Neural progenitor cell (in vitro differentiated cells): ENCODE measurements around the gene TMEFF2. TPM values are rescaled to one million over a fixed set of nuclear protein-coding genes. Genes with fewer than 3 reads are reported as not detected.

Source experiments
- DNase-seq: peaks from one replicate; pipeline ENCODE4 v3.0.0-alpha.2; 2016; ENCODE audit warnings: low spot score
- H2AFZ ChIP-seq: fragments of 200-600 bp; sonication (generic); replicated peaks from 2 replicates; pipeline ENCODE4 v1.6.1; 2016; ENCODE audit warnings: antibody characterized with exemption
- H3F3A ChIP-seq: fragments of 200-600 bp; sonication (generic); 2 replicates; pipeline ENCODE4 v1.6.1; 2016; ENCODE audit warnings: antibody characterized with exemption, low read depth
- H3K27ac ChIP-seq: fragments of 200-600 bp; sonication (generic); 2 replicates; pipeline ENCODE4 v1.5.1; 2016; ENCODE audit warnings: mild to moderate bottlenecking
- H3K27me3 ChIP-seq: fragments of 200-600 bp; sonication (generic); 2 replicates; pipeline ENCODE4 v1.6.1; 2016; ENCODE audit warnings: mild to moderate bottlenecking, moderate library complexity
- H3K36me3 ChIP-seq: fragments of 200-600 bp; sonication (generic); 2 replicates; pipeline ENCODE4 v1.5.1; 2016
- H3K4me1 ChIP-seq: fragments of 200-600 bp; sonication (generic); 2 replicates; pipeline ENCODE4 v1.6.1; 2016; ENCODE audit warnings: mixed run types
- H3K4me2 ChIP-seq: fragments of 200-600 bp; sonication (generic); 2 replicates; pipeline ENCODE4 v1.6.1; 2016
- H3K4me3 ChIP-seq: fragments of 200-600 bp; sonication (generic); 2 replicates; pipeline ENCODE4 v1.5.1; 2016
- H3K79me2 ChIP-seq: fragments of 200-600 bp; sonication (generic); 2 replicates; pipeline ENCODE4 v1.6.1; 2016; ENCODE audit warnings: low read depth
- H3K9ac ChIP-seq: fragments of 200-600 bp; sonication (generic); 2 replicates; pipeline ENCODE4 v1.6.1; 2016
- H3K9me3 ChIP-seq: fragments of 200-600 bp; sonication (generic); 2 replicates; pipeline ENCODE4 v1.5.1; 2016; ENCODE audit warnings: low read depth
- H4K20me1 ChIP-seq: fragments of 200-600 bp; sonication (generic); 2 replicates; pipeline ENCODE4 v1.6.1; 2016; ENCODE audit warnings: low read depth
- H3K27ac Mint-ChIP-seq: 3 replicates; pipeline ENCODE4 v1.8.0; 2021; ENCODE audit warnings: mixed read lengths
- H3K27me3 Mint-ChIP-seq: 2 replicates; pipeline ENCODE4 v1.8.0; 2022; ENCODE audit warnings: low read depth, mild to moderate bottlenecking, inconsistent platforms, moderate library complexity, mixed read lengths; ENCODE audit not compliant: insufficient read depth
- H3K36me3 Mint-ChIP-seq: 3 replicates; pipeline ENCODE4 v1.8.0; 2021; ENCODE audit warnings: mixed read lengths
- H3K4me1 Mint-ChIP-seq: 3 replicates; pipeline ENCODE4 v1.8.0; 2021; ENCODE audit warnings: mixed read lengths
- H3K4me3 Mint-ChIP-seq: 3 replicates; pipeline ENCODE4 v1.8.0; 2021; ENCODE audit warnings: mild to moderate bottlenecking, moderate library complexity, mixed read lengths
- H3K9me3 Mint-ChIP-seq: 3 replicates; pipeline ENCODE4 v1.8.0; 2020; ENCODE audit warnings: mixed read lengths
- CTCF ChIP-seq: fragments of 200-600 bp; sonication (generic); IDR thresholded peaks from 2 replicates; pipeline ENCODE4 v1.5.1; 2017; ENCODE audit warnings: antibody characterized with exemption, mild to moderate bottlenecking
- EZH2 ChIP-seq: fragments of 200-600 bp; sonication (generic); IDR thresholded peaks from 2 replicates; pipeline ENCODE4 v1.6.1; 2017; ENCODE audit warnings: antibody characterized with exemption, mild to moderate bottlenecking, moderate library complexity
- EZH2phosphoT487 ChIP-seq: fragments of 200-600 bp; sonication (generic); IDR thresholded peaks from 2 replicates; pipeline ENCODE4 v1.6.1; 2017; ENCODE audit warnings: antibody characterized with exemption
- total RNA-seq: library from RNA; depleted of rRNA; stranded (reverse); fragments of >200 nt; gene quantifications from 2 replicates; pipeline ENCODE4 v1.2.3, GENCODE V29; 2015; ENCODE audit warnings: low replicate concordance

Gene TMEFF2
- total RNA-seq, 1 donor from 2014 or later: 1.7 TPM

DNA sequence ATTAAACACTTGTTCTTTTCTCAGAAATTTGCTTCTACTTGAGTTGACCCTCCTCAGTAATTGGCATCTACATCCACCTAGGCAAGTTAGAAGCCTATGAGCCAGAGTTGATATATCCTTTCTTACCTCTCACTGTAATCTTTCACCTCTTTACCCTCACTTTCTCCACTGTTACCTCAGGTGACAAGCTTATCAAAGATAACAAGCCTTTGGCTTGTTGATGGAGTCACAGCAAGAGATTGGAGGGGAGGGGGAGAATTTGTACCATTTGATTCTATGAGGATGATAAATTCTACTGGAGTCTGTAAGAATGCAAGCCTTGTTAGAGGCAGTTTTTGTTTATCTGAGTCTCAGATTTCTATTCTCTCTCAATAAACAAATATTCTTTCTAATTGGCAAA is 176.9 kb downstream of the TMEFF2 start:
- no peak for DNase-seq
- no peak for TF ChIP-seq EZH2phosphoT487
- TF ChIP-seq CTCF: no peak
- no peak for TF ChIP-seq EZH2
- Mint-ChIP-seq H3K27me3 (no peaks in the 10 kb centered on the region), H3K4me1 (no peaks in the 10 kb centered on the region), H3K27ac (no peak overlapping the region), H3K36me3 (no peaks in the 10 kb centered on the region), H3K9me3 (no peaks in the 10 kb centered on the region), H3K4me3 (no peak overlapping the region)
- no peak overlapping the region for H3K9ac ChIP-seq
- no peaks in the 10 kb centered on the region for H3K36me3 ChIP-seq
- no peaks in the 10 kb centered on the region for H4K20me1 ChIP-seq
- peaks cover 3% of the 10 kb centered on the region for H3K4me1 ChIP-seq
- H3K4me3 ChIP-seq: no peak overlapping the region
- no peak overlapping the region for H2AFZ ChIP-seq
- no peaks in the 10 kb centered on the region for H3K79me2 ChIP-seq
- H3K9me3 ChIP-seq: no peaks in the 10 kb centered on the region
- H3K27ac ChIP-seq: no peak overlapping the region
- no peaks in the 10 kb centered on the region for H3K27me3 ChIP-seq
- no peak overlapping the region for H3K4me2 ChIP-seq
- no peaks in the 10 kb centered on the region for H3F3A ChIP-seq

DNA sequence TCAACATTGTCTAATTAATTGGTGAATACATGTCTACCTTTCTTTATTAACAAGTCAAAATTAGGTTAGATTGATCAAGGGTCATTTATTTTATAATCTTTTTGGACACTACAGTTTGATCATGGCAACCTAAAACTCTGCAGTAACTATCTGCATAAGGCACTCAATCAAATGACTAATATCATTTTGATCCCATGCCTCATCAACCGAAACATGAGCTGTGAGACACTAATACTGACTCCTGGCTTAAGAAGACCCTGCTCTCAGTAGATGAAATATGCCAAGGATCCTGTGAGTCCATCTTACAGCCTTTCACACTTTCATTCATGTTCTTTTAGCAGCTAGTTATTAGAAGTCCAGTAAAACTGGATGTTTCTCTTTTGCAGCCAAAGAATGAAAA is 178.5 kb downstream of the TMEFF2 start:
- Histone ChIP-seq H3K4me2 (no peak overlapping the region), H3K79me2 (no peaks in the 10 kb centered on the region), H3K27me3 (no peaks in the 10 kb centered on the region), H3K36me3 (no peaks in the 10 kb centered on the region), H3K9me3 (no peaks in the 10 kb centered on the region), H3K9ac (no peak overlapping the region), H3K27ac (no peak overlapping the region), H3K4me1 (peaks cover 4% of the 10 kb centered on the region), H2AFZ (no peak overlapping the region), H3F3A (no peaks in the 10 kb centered on the region), H4K20me1 (no peaks in the 10 kb centered on the region), H3K4me3 (no peak overlapping the region)
- no peaks in the 10 kb centered on the region for H3K36me3 Mint-ChIP-seq
- no peaks in the 10 kb centered on the region for H3K4me1 Mint-ChIP-seq
- DNase-seq: no peak
- no peaks in the 10 kb centered on the region for H3K27me3 Mint-ChIP-seq
- no peaks in the 10 kb centered on the region for H3K9me3 Mint-ChIP-seq
- TF ChIP-seq CTCF (no peak), EZH2phosphoT487 (no peak), EZH2 (no peak)
- H3K27ac Mint-ChIP-seq: no peak overlapping the region
- H3K4me3 Mint-ChIP-seq: no peak overlapping the region

DNA sequence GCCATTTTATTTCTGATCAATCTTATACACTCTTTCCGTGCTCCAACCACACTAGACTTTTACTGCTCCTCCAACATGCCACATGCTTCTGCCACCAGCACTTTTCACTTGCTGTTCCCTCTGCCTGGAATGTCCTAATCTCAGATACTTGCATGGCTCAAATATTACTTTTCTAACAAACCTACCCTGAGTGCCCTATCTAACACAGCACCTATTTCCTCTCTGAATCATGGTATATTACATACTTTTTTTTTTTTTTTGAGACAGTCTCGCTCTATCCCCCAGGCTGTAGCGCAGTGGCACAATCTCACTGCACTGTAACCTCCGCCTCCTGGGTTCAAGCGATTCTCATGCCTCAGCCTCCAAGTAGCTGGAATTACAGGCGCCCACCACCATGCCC is 181.5 kb downstream of the TMEFF2 start:
- H3K9me3 Mint-ChIP-seq: no peaks in the 10 kb centered on the region
- Histone ChIP-seq H2AFZ (no peak overlapping the region), H3K27ac (no peak overlapping the region), H4K20me1 (no peaks in the 10 kb centered on the region), H3K36me3 (no peaks in the 10 kb centered on the region), H3K9me3 (no peaks in the 10 kb centered on the region), H3K79me2 (no peaks in the 10 kb centered on the region), H3K27me3 (no peaks in the 10 kb centered on the region), H3K4me1 (peaks cover 9% of the 10 kb centered on the region), H3K4me3 (no peak overlapping the region), H3K4me2 (no peak overlapping the region), H3F3A (no peaks in the 10 kb centered on the region), H3K9ac (no peak overlapping the region)
- no peak for DNase-seq
- no peaks in the 10 kb centered on the region for H3K36me3 Mint-ChIP-seq
- peaks cover 10% of the 10 kb centered on the region for H3K4me1 Mint-ChIP-seq
- H3K4me3 Mint-ChIP-seq: no peak overlapping the region
- no peak overlapping the region for H3K27ac Mint-ChIP-seq
- H3K27me3 Mint-ChIP-seq: no peaks in the 10 kb centered on the region
- TF ChIP-seq EZH2 (no peak), CTCF (no peak), EZH2phosphoT487 (no peak)

DNA sequence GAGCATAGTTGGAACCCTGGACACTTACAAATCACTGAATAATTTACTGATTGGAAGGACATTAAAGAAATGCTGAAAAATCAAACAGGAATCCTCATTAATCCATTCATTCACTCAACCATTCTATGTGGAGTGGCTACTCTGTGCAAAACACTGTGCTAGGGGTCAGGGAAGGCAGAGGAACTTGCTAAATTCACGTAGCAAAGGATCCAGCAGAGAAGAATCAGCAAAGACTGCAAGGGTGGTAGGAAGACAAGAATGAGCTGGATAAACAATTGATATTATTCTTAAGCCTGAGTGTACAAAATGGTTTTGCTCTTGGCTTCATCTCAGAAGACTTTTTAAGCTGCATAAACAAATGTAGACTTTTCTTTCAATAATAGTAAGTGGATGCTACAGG is 183.5 kb downstream of the TMEFF2 start:
- H4K20me1 ChIP-seq: no peaks in the 10 kb centered on the region
- no peak overlapping the region for H3K4me2 ChIP-seq
- TF ChIP-seq EZH2 (no peak), CTCF (no peak), EZH2phosphoT487 (no peak)
- H3K4me1 Mint-ChIP-seq: peaks cover 16% of the 10 kb centered on the region
- peaks cover 9% of the 10 kb centered on the region for H3K4me1 ChIP-seq
- H3K36me3 Mint-ChIP-seq: no peaks in the 10 kb centered on the region
- no peak overlapping the region for H3K9ac ChIP-seq
- DNase-seq: no peak
- H3K27me3 Mint-ChIP-seq: no peaks in the 10 kb centered on the region
- no peaks in the 10 kb centered on the region for H3K36me3 ChIP-seq
- no peak overlapping the region for H3K4me3 Mint-ChIP-seq
- H3K27ac Mint-ChIP-seq: no peak overlapping the region
- peak overlapping the region; percentile 46 for H2AFZ ChIP-seq
- no peak overlapping the region for H3K27ac ChIP-seq
- H3K9me3 Mint-ChIP-seq: no peaks in the 10 kb centered on the region
- no peaks in the 10 kb centered on the region for H3K9me3 ChIP-seq
- no peaks in the 10 kb centered on the region for H3K27me3 ChIP-seq
- no peak overlapping the region for H3K4me3 ChIP-seq
- H3K79me2 ChIP-seq: no peaks in the 10 kb centered on the region
- H3F3A ChIP-seq: no peaks in the 10 kb centered on the region
